ENCODE data around the gene PAM.

DNA sequence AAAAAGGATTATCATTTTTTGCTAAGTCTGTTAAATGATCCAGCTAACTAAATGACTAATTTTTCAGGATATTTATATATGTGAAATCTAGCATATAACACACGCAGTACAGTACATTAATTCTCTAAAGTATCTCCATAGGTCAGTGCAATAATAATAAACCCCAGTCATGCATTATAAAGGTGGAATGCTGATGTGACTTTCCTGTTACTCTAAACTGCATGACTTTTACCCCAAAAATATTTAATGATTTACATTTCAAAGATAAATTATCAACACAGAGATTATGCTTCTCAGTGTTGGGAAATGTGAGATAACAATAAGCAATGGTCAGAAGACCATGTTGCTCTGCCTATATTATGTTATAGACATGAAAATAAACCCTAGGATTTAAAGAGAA lies 34.1 kb upstream of the PAM start:
- TF ChIP-seq, protein P1, sequence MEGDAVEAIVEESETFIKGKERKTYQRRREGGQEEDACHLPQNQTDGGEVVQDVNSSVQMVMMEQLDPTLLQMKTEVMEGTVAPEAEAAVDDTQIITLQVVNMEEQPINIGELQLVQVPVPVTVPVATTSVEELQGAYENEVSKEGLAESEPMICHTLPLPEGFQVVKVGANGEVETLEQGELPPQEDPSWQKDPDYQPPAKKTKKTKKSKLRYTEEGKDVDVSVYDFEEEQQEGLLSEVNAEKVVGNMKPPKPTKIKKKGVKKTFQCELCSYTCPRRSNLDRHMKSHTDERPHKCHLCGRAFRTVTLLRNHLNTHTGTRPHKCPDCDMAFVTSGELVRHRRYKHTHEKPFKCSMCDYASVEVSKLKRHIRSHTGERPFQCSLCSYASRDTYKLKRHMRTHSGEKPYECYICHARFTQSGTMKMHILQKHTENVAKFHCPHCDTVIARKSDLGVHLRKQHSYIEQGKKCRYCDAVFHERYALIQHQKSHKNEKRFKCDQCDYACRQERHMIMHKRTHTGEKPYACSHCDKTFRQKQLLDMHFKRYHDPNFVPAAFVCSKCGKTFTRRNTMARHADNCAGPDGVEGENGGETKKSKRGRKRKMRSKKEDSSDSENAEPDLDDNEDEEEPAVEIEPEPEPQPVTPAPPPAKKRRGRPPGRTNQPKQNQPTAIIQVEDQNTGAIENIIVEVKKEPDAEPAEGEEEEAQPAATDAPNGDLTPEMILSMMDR (conservative IDR thresholded peaks at IDR 0.05; ENCODE audit: low read depth, low read length) = no peak
- TF ChIP-seq EZH2 (IDR thresholded peaks at IDR 0.05; ENCODE audit: borderline replicate concordance, low read depth, low read length, poor library complexity, severe bottlenecking) = no peak

All from A673 (cell line).